Lower lobe of right lung (tissue), 2 donors: ENCODE results near the gene FHIT. TPM values are rescaled to one million over a fixed set of nuclear protein-coding genes. Genes with fewer than 3 reads are reported as not detected.

Experiments used
- ATAC-seq, 2 donors: fragments of 200-7000 bp; cut with Tn5 transposase; one replicate each; pipeline ENCODE4 v1.9.1; 2020 to 2022; ENCODE audit warnings: mild to moderate bottlenecking in 2 of 2, moderate library complexity in 2 of 2
- DNase-seq: peaks from one replicate; pipeline ENCODE4 v3.0.0-alpha.2; 2020
- H3K27ac ChIP-seq: fragments of 200-600 bp; one replicate; pipeline ENCODE4 v1.8.0; 2022
- H3K27me3 ChIP-seq: fragments of 200-600 bp; one replicate; pipeline ENCODE4 v1.8.0; 2022; ENCODE audit warnings: low read depth
- H3K36me3 ChIP-seq: fragments of 200-600 bp; one replicate; pipeline ENCODE4 v1.8.0; 2022; ENCODE audit warnings: mild to moderate bottlenecking
- H3K4me1 ChIP-seq: fragments of 200-600 bp; one replicate; pipeline ENCODE4 v1.8.0; 2022
- H3K4me3 ChIP-seq: fragments of 200-600 bp; one replicate; pipeline ENCODE4 v1.8.0; 2022; ENCODE audit warnings: mild to moderate bottlenecking
- H3K9me3 ChIP-seq: fragments of 200-600 bp; one replicate; pipeline ENCODE4 v1.8.0; 2022
- intact Hi-C: fragments of 100-400 bp; cut with DNase I; formaldehyde crosslinking; loops from one replicate; pipeline ENCODE4 v1.11.0; 2022
- total RNA-seq: library from RNA; stranded (reverse); fragmentation: NEBNext Ultra II Directional; extraction: Animal tissue kit (Norgen Biotek cat#: 25700); gene quantifications from one replicate; pipeline ENCODE4 v1.2.1, GENCODE V29; 2021
- TF ChIP-seq, protein P1 (sequence below): fragments of 200-600 bp; IDR thresholded peaks from one replicate; pipeline ENCODE4 v1.8.0; 2022; ENCODE audit warnings: antibody characterized with exemption, mild to moderate bottlenecking
- donor health status: DM: no; HTN: yes; CAD: no; lungs with severe emphysema.

FHIT gene
- total RNA-seq, 1 donor from 2014 or later, result 10.3 TPM

DNA sequence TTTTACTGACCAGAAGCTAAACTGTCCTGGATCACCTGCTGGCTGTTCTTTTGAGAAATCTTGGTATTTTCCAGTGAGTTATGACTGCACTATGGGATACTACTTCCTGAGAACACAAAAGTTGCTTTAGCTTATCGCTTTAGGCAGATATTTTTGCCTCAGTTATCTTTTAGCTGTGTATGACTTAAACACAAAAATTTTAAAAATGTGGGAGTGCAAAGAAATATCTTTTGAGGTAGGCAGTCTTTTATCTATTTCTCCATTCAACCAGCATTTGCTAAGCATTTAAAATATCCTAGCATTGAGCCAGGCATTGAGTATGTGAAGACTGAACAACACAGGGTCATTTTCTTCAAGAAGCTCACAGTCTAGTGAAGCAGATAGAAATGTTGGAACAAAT lies 981.9 kb downstream of the FHIT start:
- Histone ChIP-seq H3K9me3 (no peaks in the 10 kb centered on the region), H3K4me3 (no peak overlapping the region), H3K27ac (no peak overlapping the region), H3K27me3 (no peaks in the 10 kb centered on the region), H3K36me3 (no peaks in the 10 kb centered on the region), H3K4me1 (no peaks in the 10 kb centered on the region)
- intact Hi-C loops, result no loop called here
- TF ChIP-seq, protein P1, sequence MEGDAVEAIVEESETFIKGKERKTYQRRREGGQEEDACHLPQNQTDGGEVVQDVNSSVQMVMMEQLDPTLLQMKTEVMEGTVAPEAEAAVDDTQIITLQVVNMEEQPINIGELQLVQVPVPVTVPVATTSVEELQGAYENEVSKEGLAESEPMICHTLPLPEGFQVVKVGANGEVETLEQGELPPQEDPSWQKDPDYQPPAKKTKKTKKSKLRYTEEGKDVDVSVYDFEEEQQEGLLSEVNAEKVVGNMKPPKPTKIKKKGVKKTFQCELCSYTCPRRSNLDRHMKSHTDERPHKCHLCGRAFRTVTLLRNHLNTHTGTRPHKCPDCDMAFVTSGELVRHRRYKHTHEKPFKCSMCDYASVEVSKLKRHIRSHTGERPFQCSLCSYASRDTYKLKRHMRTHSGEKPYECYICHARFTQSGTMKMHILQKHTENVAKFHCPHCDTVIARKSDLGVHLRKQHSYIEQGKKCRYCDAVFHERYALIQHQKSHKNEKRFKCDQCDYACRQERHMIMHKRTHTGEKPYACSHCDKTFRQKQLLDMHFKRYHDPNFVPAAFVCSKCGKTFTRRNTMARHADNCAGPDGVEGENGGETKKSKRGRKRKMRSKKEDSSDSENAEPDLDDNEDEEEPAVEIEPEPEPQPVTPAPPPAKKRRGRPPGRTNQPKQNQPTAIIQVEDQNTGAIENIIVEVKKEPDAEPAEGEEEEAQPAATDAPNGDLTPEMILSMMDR, result no peak
- ATAC-seq, result no peak
- DNase-seq, result no peak

DNA sequence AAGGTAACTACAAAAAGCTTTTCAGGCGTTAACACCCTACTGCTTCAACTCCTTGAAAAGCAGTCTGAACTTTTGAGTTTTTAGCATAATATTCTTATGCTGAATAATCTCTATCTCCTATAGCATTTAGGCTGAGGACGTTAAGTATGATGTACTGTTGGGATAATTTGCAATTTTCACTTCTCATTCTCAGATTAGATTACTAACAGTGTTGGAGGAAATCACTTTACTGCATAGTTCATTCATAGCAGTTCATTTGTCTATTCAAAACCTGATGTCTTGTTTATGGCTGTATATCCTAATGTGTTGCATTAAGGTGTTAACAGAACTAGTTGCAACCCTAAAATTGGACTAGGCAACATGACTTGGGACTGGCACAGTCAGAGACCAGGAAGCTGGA lies 983.1 kb downstream of the FHIT start:
- Histone ChIP-seq H3K4me3 (no peak overlapping the region), H3K36me3 (no peaks in the 10 kb centered on the region), H3K4me1 (no peaks in the 10 kb centered on the region), H3K27me3 (no peaks in the 10 kb centered on the region), H3K27ac (no peak overlapping the region), H3K9me3 (no peaks in the 10 kb centered on the region)
- ATAC-seq (no peak), DNase-seq (no peak)
- intact Hi-C loops, result no loop called here
- TF ChIP-seq, protein P1, result no peak

DNA sequence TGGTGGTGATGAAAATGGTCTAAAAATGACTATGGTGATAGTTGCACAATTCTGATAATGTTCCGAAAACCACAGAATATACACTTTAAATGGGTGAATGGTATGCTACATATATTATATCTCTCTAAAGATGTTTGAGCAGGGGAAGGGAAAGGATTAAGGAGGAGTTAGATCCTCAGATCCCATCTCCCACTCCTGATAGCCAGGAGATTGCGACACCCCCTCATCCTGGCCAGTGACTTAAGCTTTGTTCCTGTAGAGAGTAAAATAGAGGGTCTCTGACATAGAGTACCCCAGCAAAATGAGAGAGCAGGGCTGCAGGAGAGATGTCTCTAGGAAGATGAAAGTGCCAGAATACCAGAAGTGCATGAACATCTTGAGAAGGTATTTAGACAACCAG lies 984.8 kb downstream of the FHIT start:
- no peak overlapping the region for H3K4me3 ChIP-seq
- no peak for ATAC-seq
- intact Hi-C loops, result no loop called here
- H3K27me3 ChIP-seq, result no peaks in the 10 kb centered on the region
- DNase-seq, result no peak
- no peaks in the 10 kb centered on the region for H3K4me1 ChIP-seq
- no peaks in the 10 kb centered on the region for H3K9me3 ChIP-seq
- H3K27ac ChIP-seq, result no peak overlapping the region
- TF ChIP-seq, protein P1, result no peak
- H3K36me3 ChIP-seq, result no peaks in the 10 kb centered on the region

DNA sequence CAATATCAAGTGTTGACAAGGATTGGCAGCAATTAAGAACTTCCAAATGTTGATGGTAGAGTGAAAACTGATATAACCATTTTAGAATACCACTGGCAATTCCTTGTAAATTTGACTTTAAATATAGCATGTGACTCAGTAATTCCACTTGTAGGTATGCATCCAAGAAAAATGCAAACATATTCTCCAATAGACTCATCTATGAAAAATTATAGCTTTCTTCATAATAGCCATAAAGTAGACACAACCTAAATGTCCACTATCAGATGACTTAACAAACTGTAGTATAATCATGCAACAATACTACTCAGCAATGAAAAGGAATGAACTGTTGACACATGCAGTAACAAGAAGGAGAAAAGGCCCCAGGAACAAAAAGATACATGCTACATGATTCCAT lies 988.1 kb downstream of the FHIT start:
- TF ChIP-seq, protein P1, result no peak
- Histone ChIP-seq H3K27ac (no peak overlapping the region), H3K4me3 (no peak overlapping the region), H3K4me1 (no peaks in the 10 kb centered on the region), H3K27me3 (no peaks in the 10 kb centered on the region), H3K9me3 (no peaks in the 10 kb centered on the region), H3K36me3 (no peaks in the 10 kb centered on the region)
- ATAC-seq (no peak), DNase-seq (no peak)
- intact Hi-C loops, result no loop called here

DNA sequence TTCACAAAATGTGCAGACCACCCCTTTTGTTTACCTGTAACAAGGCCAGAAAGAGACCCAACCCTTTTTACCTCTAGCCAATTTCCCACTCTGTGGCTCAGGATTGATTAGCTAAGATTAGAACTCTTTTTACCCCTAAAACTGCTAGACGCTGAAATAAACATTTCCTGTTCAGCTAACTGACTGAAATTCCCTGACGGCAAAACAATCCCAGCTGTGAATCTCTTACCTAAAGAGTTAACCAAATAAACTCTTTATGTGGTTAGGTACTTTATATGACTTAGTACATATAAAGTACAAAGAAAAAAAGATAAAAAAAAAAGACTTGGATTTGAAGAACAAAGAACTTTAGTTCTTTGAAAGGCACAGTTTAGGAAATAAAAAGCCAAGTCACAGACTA lies 988.7 kb downstream of the FHIT start:
- Histone ChIP-seq H3K4me3 (no peak overlapping the region), H3K4me1 (no peaks in the 10 kb centered on the region), H3K27ac (no peak overlapping the region), H3K36me3 (no peaks in the 10 kb centered on the region), H3K27me3 (no peaks in the 10 kb centered on the region), H3K9me3 (no peaks in the 10 kb centered on the region)
- TF ChIP-seq, protein P1, result no peak
- ATAC-seq, result no peak
- intact Hi-C loops, result no loop called here
- DNase-seq, result no peak

DNA sequence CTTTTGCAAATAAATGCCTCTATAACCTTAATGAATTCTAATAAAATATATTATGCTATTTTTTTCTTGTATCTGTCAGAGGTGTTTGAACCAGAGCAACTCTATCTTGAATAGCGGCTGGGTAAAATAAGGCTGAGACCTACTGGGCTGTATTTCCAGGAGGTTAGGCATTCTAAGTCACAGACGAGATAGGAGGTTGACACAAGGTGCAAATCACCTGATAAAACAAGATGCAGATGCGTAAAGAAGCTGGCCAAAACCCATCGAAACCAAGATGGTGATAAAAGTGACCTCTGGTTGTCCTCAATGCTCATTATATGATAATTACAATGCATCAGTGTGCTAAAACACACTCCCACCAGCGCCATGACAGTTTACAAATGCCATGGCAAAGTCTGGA lies 990.7 kb downstream of the FHIT start:
- Histone ChIP-seq H3K27me3 (no peaks in the 10 kb centered on the region), H3K4me1 (no peaks in the 10 kb centered on the region), H3K9me3 (no peaks in the 10 kb centered on the region), H3K27ac (no peak overlapping the region), H3K36me3 (no peaks in the 10 kb centered on the region), H3K4me3 (no peak overlapping the region)
- intact Hi-C loops, result no loop called here
- TF ChIP-seq, protein P1, result no peak
- DNase-seq (no peak), ATAC-seq (no peak)
